H1 (cell line): ENCODE data around the gene HOXA10. TPM values are rescaled to one million over a fixed set of nuclear protein-coding genes. Genes with fewer than 3 reads are reported as not detected.

Experiments used
- BRCA1 ChIP-seq: IDR thresholded peaks from 2 replicates; pipeline ENCODE4 v1.6.1; 2012; ENCODE audit warnings: low read depth, low read length, improper control_type of control experiment
- CTBP2 ChIP-seq: IDR thresholded peaks from 2 replicates; pipeline ENCODE4 v1.7.0; 2011; ENCODE audit warnings: borderline replicate concordance, mild to moderate bottlenecking, moderate library complexity, mixed read lengths, low read length; ENCODE audit not compliant: insufficient read depth, insufficient read length
- GABPA ChIP-seq: IDR thresholded peaks from 2 replicates; pipeline ENCODE4 v1.6.1; 2011; ENCODE audit warnings: mild to moderate bottlenecking, low read length, moderate library complexity, borderline replicate concordance; ENCODE audit not compliant: insufficient read depth
- KDM4A ChIP-seq: IDR thresholded peaks from one replicate; pipeline ENCODE4 v1.7.1; 2012; ENCODE audit warnings: low read depth, mild to moderate bottlenecking, moderate library complexity, low read length, inconsistent platforms; ENCODE audit not compliant: severe bottlenecking
- MAX ChIP-seq: IDR thresholded peaks from 2 replicates; pipeline ENCODE4 v1.6.1; 2012; ENCODE audit warnings: inconsistent platforms
- polyA plus RNA-seq, 7 experiments: library from polyadenylated mRNA; depleted of rRNA in 3 of 7; stranded (reverse) in 5 of 7; unstranded in 2 of 7; fragments of >200 nt in 5 of 7; fragments of 200-250 nt in 2 of 7; gene quantifications; 1 replicate in 5 of 7; 2 replicates in 1 of 7; 4 replicates in 1 of 7; pipeline versions ENCODE4 v1.2.1 to v1.2.3, GENCODE V29; 2011 to 2013; ENCODE audit warnings: missing spikeins in 2 of 7, mixed read lengths in 2 of 7
- total RNA-seq: library from RNA; stranded (reverse); fragmentation: NEBNext Ultra II Directional; extraction: Animal tissue kit (Norgen Biotek cat#: 25700); gene quantifications from 2 replicates; pipeline ENCODE4 v1.2.1, GENCODE V29; 2021

Gene HOXA10
- total and polyA plus RNA-seq, 2 of the 8 experiments (the other 6 are each of a cell fraction or from before 2014, with no cell fraction given) = not detected

- TF ChIP-seq GABPA (no peak), BRCA1 (no peak), MAX (no peak), CTBP2 (no peak), KDM4A (no peak)
Observed at GRCh38 chr7:27186668-27187474, 12.8 kb upstream of the HOXA10 start (continued).
